H9 (cell line): Measurements from ENCODE around the gene C3orf52. TPM values are rescaled to one million over a fixed set of nuclear protein-coding genes. Genes with fewer than 3 reads are reported as not detected.

ENCODE experiments used
- DNase-seq: peaks from one replicate; pipeline ENCODE4 v3.0.0-alpha.2; 2017
- H2AFZ ChIP-seq: one replicate; pipeline ENCODE4 v1.6.1; 2013; ENCODE audit warnings: mild to moderate bottlenecking, low read length, control low read depth, moderate library complexity
- H2AK5ac ChIP-seq: 2 replicates; pipeline ENCODE4 v1.6.1; 2013; ENCODE audit warnings: low read length, control low read depth, mixed read lengths; ENCODE audit not compliant: insufficient read length
- H2BK120ac ChIP-seq: one replicate; pipeline ENCODE4 v1.6.1; 2013; ENCODE audit warnings: low read depth, mild to moderate bottlenecking, low read length, control low read depth, inconsistent platforms; ENCODE audit not compliant: poor library complexity, severe bottlenecking
- H2BK12ac ChIP-seq: 2 replicates; pipeline ENCODE4 v1.6.1; 2013; ENCODE audit warnings: low read length, control low read depth, mixed read lengths, low read depth; ENCODE audit not compliant: insufficient read length
- H2BK15ac ChIP-seq: 2 replicates; pipeline ENCODE4 v1.6.1; 2013; ENCODE audit warnings: low read depth, low read length, control low read depth
- H2BK20ac ChIP-seq: one replicate; pipeline ENCODE4 v1.6.1; 2013; ENCODE audit warnings: low read depth, mild to moderate bottlenecking, low read length, control low read depth, inconsistent platforms; ENCODE audit not compliant: poor library complexity, severe bottlenecking
- H2BK5ac ChIP-seq: 2 replicates; pipeline ENCODE4 v1.6.1; 2013; ENCODE audit warnings: low read length, control low read depth, mixed read lengths; ENCODE audit not compliant: insufficient read length
- H3K14ac ChIP-seq: 2 replicates; pipeline ENCODE4 v1.6.1; 2013; ENCODE audit warnings: low read length, control low read depth; ENCODE audit not compliant: insufficient read depth
- H3K18ac ChIP-seq: 2 replicates; pipeline ENCODE4 v1.6.1; 2013; ENCODE audit warnings: low read depth, mild to moderate bottlenecking, mixed read lengths, low read length, control low read depth; ENCODE audit not compliant: insufficient read length
- H3K23ac ChIP-seq: 2 replicates; pipeline ENCODE4 v1.6.1; 2013; ENCODE audit warnings: low read length, control low read depth, mixed read lengths, low read depth; ENCODE audit not compliant: insufficient read length
- H3K23me2 ChIP-seq: 2 replicates; pipeline ENCODE4 v1.6.1; 2013; ENCODE audit warnings: low read depth, mild to moderate bottlenecking, mixed read lengths, low read length, control low read depth; ENCODE audit not compliant: insufficient read length, poor library complexity, severe bottlenecking
- H3K27ac ChIP-seq: 2 replicates; pipeline ENCODE4 v1.5.1; 2013; ENCODE audit warnings: low read length, control low read depth, mixed read lengths, low read depth; ENCODE audit not compliant: insufficient read length
- H3K27me3 ChIP-seq: 2 replicates; pipeline ENCODE4 v1.6.1; 2013; ENCODE audit warnings: low read length, control low read depth, inconsistent platforms; ENCODE audit not compliant: insufficient read depth
- H3K4ac ChIP-seq: 2 replicates; pipeline ENCODE4 v1.6.1; 2013; ENCODE audit warnings: low read depth, mild to moderate bottlenecking, control low read depth, inconsistent platforms, low read length, moderate library complexity
- H3K4me1 ChIP-seq: 2 replicates; pipeline ENCODE4 v1.6.1; 2013; ENCODE audit warnings: low read length, control low read depth, inconsistent platforms; ENCODE audit not compliant: insufficient read depth
- H3K4me2 ChIP-seq: 2 replicates; pipeline ENCODE4 v1.6.1; 2013; ENCODE audit warnings: low read length, control low read depth, mixed read lengths; ENCODE audit not compliant: insufficient read length, insufficient read depth
- H3K56ac ChIP-seq: 2 replicates; pipeline ENCODE4 v1.6.1; 2013; ENCODE audit warnings: low read depth, mild to moderate bottlenecking, mixed read lengths, low read length, control low read depth; ENCODE audit not compliant: insufficient read length
- H3K79me1 ChIP-seq: 2 replicates; pipeline ENCODE4 v1.6.1; 2013; ENCODE audit warnings: low read depth, mild to moderate bottlenecking, moderate library complexity, low read length, control low read depth, inconsistent platforms; ENCODE audit not compliant: insufficient read depth, poor library complexity, severe bottlenecking
- H3K79me2 ChIP-seq: 2 replicates; pipeline ENCODE4 v1.6.1; 2013; ENCODE audit warnings: low read length, control low read depth, inconsistent platforms; ENCODE audit not compliant: insufficient read depth
- H3K9ac ChIP-seq: 2 replicates; pipeline ENCODE4 v1.6.1; 2013; ENCODE audit warnings: low read length, control low read depth, mixed read lengths; ENCODE audit not compliant: insufficient read length; ENCODE audit errors: extremely low read depth
- H3K9me3 ChIP-seq: one replicate; pipeline ENCODE4 v1.6.1; 2013; ENCODE audit warnings: low read depth, low read length, inconsistent platforms; ENCODE audit not compliant: control insufficient read depth
- H3T11ph ChIP-seq: one replicate; pipeline ENCODE4 v1.6.1; 2013; ENCODE audit warnings: mild to moderate bottlenecking, low read length, control low read depth, inconsistent platforms
- H4K20me1 ChIP-seq: one replicate; pipeline ENCODE4 v1.6.1; 2013; ENCODE audit not compliant: control insufficient read depth, insufficient read length, insufficient read depth
- H4K5ac ChIP-seq: 2 replicates; pipeline ENCODE4 v1.6.1; 2013; ENCODE audit warnings: low read depth, mild to moderate bottlenecking, mixed read lengths, low read length, control low read depth; ENCODE audit not compliant: insufficient read length
- H4K8ac ChIP-seq: replicated peaks from 2 replicates; pipeline ENCODE4 v1.6.1; 2013; ENCODE audit warnings: low read length, control low read depth, mixed read lengths, low read depth; ENCODE audit not compliant: insufficient read length
- H4K91ac ChIP-seq: 2 replicates; pipeline ENCODE4 v1.6.1; 2013; ENCODE audit warnings: low read depth, mild to moderate bottlenecking, moderate library complexity, mixed read lengths, low read length, control low read depth; ENCODE audit not compliant: insufficient read length
- H3K27ac Mint-ChIP-seq, 3 experiments: 2 replicates in 2 of 3; 3 replicates in 1 of 3; pipeline ENCODE4 v1.8.0; 2020 to 2021; ENCODE audit warnings: mixed read lengths in 3 of 3, mild to moderate bottlenecking in 1 of 3, moderate library complexity in 1 of 3
- H3K27me3 Mint-ChIP-seq: 2 replicates; pipeline ENCODE4 v1.8.0; 2021; ENCODE audit warnings: low read depth, mild to moderate bottlenecking, moderate library complexity, mixed read lengths
- H3K36me3 Mint-ChIP-seq, 3 experiments: 2 replicates in 2 of 3; 3 replicates in 1 of 3; pipeline ENCODE4 v1.8.0; 2020 to 2021; ENCODE audit warnings: low read depth in 3 of 3, mixed read lengths in 3 of 3; ENCODE audit not compliant: insufficient read depth in 1 of 3
- H3K4me1 Mint-ChIP-seq, 2 experiments: 2 replicates each; pipeline ENCODE4 v1.8.0; 2020; ENCODE audit warnings: mixed read lengths in 2 of 2
- H3K4me3 Mint-ChIP-seq, 2 experiments: 2 replicates in 1 of 2; 3 replicates in 1 of 2; pipeline ENCODE4 v1.8.0; 2020 to 2021; ENCODE audit warnings: mild to moderate bottlenecking in 2 of 2, mixed read lengths in 2 of 2, moderate library complexity in 1 of 2
- H3K9me3 Mint-ChIP-seq, 2 experiments: 2 replicates in 1 of 2; 3 replicates in 1 of 2; pipeline ENCODE4 v1.8.0; 2020; ENCODE audit warnings: mild to moderate bottlenecking in 2 of 2, mixed read lengths in 2 of 2, moderate library complexity in 1 of 2
- WGBS: extraction: QIAGEN DNeasy Blood & Tissue Kit; methylation state at CpG from one replicate; pipeline ENCODE4 v1.1.7; 2013; ENCODE audit warnings: missing lambda C conversion rate, low lambda C conversion rate, mixed read lengths; ENCODE audit not compliant: insufficient read length; ENCODE audit errors: extremely low coverage; 5-methylcytosine and 5-hydroxymethylcytosine counted together
- total RNA-seq: library from RNA; stranded (reverse); gene quantifications from 2 replicates; pipeline ENCODE4 v1.2.1, GENCODE V29; 2021
- TF ChIP-seq, protein P1 (sequence below): fragments of 200-600 bp; sonication (generic); conservative IDR thresholded peaks from 3 replicates; pipeline ENCODE4 v1.8.0; 2021; ENCODE audit warnings: antibody characterized with exemption, mild to moderate bottlenecking

Gene C3orf52
- total RNA-seq, 1 experiment from 2014 or later: 11.2 TPM

DNA sequence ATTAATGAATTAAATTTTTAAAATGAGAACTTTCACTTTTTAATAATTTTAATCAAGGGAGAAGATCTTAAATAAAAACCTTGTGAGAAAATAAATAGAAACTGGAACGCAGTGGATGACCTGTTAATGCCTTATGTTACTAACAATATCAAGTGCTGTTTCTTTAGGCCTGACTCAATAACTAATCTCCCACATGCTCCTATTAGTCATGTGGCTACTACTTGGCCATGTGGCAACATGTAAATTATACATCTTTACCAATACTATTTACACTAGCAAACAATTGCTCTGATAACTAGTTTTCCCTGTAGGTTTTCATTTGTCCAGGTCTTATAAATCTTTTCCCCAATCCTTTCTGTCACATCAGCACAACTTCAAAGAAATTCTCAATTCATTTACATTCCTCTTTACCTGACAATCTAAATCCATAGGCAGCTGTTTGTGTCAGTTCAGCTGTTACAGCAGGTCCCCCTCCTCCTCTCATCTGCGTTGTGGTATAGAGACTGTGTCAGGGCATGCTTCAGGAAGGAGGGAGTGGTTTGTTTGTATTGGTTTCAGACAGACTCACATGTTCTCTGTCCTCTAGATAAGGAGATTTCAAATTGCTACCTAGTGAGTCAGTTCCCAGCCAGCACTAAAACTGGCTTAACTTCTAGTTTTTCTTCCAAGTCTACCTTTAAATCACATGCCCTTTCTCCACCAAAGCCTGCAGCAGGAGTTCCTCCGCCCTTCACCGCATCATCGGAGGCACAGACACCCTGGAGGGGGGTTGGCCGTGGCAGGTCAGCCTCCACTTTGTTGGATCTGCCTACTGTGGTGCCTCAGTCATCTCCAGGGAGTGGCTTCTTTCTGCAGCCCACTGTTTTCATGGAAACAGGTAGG lies 11.3 kb upstream of the C3orf52 start:
- H2BK5ac ChIP-seq: no peak overlapping the region
- H3K18ac ChIP-seq: no peak overlapping the region
- H4K20me1 ChIP-seq: no peaks in the 10 kb centered on the region
- DNase-seq: peak; percentile 44
- H2BK20ac ChIP-seq: no peak overlapping the region
- H3K79me2 ChIP-seq: no peaks in the 10 kb centered on the region
- H3K14ac ChIP-seq: no peak overlapping the region
- Mint-ChIP-seq H3K4me1 (peaks cover 8 to 11% of the 10 kb centered on the region in 2 experiments), H3K36me3 (no peaks in the 10 kb centered on the region; a peak in 1 of 7 replicates), H3K27me3 (peaks cover 2% of the 10 kb centered on the region), H3K9me3 (peaks cover 0 to 3% of the 10 kb centered on the region in 2 experiments; a peak in 2 of 5 replicates), H3K4me3 (no peak overlapping the region), H3K27ac (no peak overlapping the region)
- H3K23ac ChIP-seq: no peak overlapping the region
- H2AK5ac ChIP-seq: no peak overlapping the region
- TF ChIP-seq, protein P1, sequence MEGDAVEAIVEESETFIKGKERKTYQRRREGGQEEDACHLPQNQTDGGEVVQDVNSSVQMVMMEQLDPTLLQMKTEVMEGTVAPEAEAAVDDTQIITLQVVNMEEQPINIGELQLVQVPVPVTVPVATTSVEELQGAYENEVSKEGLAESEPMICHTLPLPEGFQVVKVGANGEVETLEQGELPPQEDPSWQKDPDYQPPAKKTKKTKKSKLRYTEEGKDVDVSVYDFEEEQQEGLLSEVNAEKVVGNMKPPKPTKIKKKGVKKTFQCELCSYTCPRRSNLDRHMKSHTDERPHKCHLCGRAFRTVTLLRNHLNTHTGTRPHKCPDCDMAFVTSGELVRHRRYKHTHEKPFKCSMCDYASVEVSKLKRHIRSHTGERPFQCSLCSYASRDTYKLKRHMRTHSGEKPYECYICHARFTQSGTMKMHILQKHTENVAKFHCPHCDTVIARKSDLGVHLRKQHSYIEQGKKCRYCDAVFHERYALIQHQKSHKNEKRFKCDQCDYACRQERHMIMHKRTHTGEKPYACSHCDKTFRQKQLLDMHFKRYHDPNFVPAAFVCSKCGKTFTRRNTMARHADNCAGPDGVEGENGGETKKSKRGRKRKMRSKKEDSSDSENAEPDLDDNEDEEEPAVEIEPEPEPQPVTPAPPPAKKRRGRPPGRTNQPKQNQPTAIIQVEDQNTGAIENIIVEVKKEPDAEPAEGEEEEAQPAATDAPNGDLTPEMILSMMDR: no peak
- no peak overlapping the region for H2BK15ac ChIP-seq
- no CpG with 5 or more reads among the region's 6 CpGs for WGBS
- H3K4me1 ChIP-seq: no peaks in the 10 kb centered on the region; the same call in 1 of the 2 replicates
- no peaks in the 10 kb centered on the region for H3K23me2 ChIP-seq
- H3K79me1 ChIP-seq: no peaks in the 10 kb centered on the region
- no peak overlapping the region for H2AFZ ChIP-seq
- no peak overlapping the region for H3T11ph ChIP-seq
- H3K56ac ChIP-seq: no peak overlapping the region
- H3K9me3 ChIP-seq: no peaks in the 10 kb centered on the region
- no peak overlapping the region for H3K27ac ChIP-seq
- no peak overlapping the region for H2BK120ac ChIP-seq
- no peak overlapping the region for H2BK12ac ChIP-seq
- H3K9ac ChIP-seq: no peak overlapping the region
- H3K4me2 ChIP-seq: no peak overlapping the region
- H4K5ac ChIP-seq: no peak overlapping the region
- no peaks in the 10 kb centered on the region for H3K27me3 ChIP-seq
- H4K91ac ChIP-seq: no peak overlapping the region
- no peak overlapping the region for H3K4ac ChIP-seq
- H4K8ac ChIP-seq: no peak overlapping the region
